ENCODE data around the gene ALX4.

DNA sequence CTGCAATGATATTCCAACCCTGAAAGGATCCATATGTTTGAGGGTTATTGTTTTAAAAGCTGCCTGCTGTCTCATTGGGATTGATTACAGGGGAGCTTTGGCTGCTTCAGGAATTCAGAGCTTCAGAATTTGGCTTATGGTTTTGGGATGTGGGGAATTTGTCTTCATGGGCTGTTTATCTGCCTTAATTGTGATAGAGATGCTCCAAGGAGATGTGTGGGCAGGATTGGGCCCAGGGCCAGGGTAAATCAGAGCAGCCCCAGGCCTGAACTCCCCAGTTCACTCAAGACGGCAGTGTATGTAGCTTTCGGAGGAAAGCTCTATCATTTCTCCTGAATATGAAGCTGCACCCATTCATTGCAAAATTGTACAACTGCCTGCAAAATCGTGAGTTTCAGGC, 88.5 kb downstream of the ALX4 start:
- TF ChIP-seq TAF1 (IDR thresholded peaks at IDR 0.05; ENCODE audit: borderline replicate concordance, low read depth, low read length) (no peak), RCOR1 (IDR thresholded peaks at IDR 0.05; ENCODE audit: low read length) (no peak), EZH2phosphoT487 (IDR thresholded peaks at IDR 0.05; ENCODE audit: borderline replicate concordance, low read depth) (no peak), POLR2AphosphoS5 (IDR thresholded peaks at IDR 0.05; ENCODE audit: low read depth, low read length) (no peak), EP300 (IDR thresholded peaks at IDR 0.05; ENCODE audit: borderline replicate concordance in 1 of 2, low read depth in 1 of 2, low read length in 1 of 2) (no peak), CHD2 (IDR thresholded peaks at IDR 0.05; ENCODE audit: low read length, partially characterized antibody) (no peak), TEAD4 (IDR thresholded peaks at IDR 0.05; ENCODE audit: borderline replicate concordance, insufficient read depth) (no peak), TCF12 (IDR thresholded peaks at IDR 0.05) (no peak)
- TF ChIP-seq, protein P1, sequence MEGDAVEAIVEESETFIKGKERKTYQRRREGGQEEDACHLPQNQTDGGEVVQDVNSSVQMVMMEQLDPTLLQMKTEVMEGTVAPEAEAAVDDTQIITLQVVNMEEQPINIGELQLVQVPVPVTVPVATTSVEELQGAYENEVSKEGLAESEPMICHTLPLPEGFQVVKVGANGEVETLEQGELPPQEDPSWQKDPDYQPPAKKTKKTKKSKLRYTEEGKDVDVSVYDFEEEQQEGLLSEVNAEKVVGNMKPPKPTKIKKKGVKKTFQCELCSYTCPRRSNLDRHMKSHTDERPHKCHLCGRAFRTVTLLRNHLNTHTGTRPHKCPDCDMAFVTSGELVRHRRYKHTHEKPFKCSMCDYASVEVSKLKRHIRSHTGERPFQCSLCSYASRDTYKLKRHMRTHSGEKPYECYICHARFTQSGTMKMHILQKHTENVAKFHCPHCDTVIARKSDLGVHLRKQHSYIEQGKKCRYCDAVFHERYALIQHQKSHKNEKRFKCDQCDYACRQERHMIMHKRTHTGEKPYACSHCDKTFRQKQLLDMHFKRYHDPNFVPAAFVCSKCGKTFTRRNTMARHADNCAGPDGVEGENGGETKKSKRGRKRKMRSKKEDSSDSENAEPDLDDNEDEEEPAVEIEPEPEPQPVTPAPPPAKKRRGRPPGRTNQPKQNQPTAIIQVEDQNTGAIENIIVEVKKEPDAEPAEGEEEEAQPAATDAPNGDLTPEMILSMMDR (IDR thresholded peaks at IDR 0.05), result no peak

All from SK-N-SH (cell line).